Common myeloid progenitor, CD34-positive (primary cell): ENCODE data around the gene TNPO2.

Experiments
- CTCF ChIA-PET: fragments of 350-600 bp; sonication (Branson Sonifier 250); formaldehyde crosslinking; loops from one replicate; lab custom pipeline; 2021; ENCODE audit warnings: antibody characterized with exemption; lab: Charles Lee
- POLR2A ChIA-PET: fragments of 350-600 bp; sonication (Branson Sonifier 250); formaldehyde crosslinking; loops from one replicate; lab custom pipeline; 2021; ENCODE audit warnings: antibody characterized with exemption; lab: Charles Lee
- DNase-seq, 3 donors: peaks; one replicate each; pipeline versions ENCODE4 v3.0.0 to v3.0.0-alpha.2; 2013
- H3K27ac ChIP-seq, 2 experiments: 1 replicate in 1 of 2; 2 replicates in 1 of 2; pipeline ENCODE4 v1.7.0; 2013; ENCODE audit warnings: inconsistent platforms in 2 of 2, low read length in 2 of 2, mild to moderate bottlenecking in 2 of 2, low read depth in 1 of 2, moderate library complexity in 1 of 2; ENCODE audit not compliant: severe bottlenecking in 2 of 2, insufficient read depth in 1 of 2, poor library complexity in 1 of 2
- H3K27me3 ChIP-seq, 5 experiments: replicated peaks in 2 of 5; 1 replicate in 3 of 5; 2 replicates in 2 of 5; pipeline versions ENCODE4 v1.6.1 to v1.7.0; 2013; ENCODE audit warnings: low read length in 4 of 5, mild to moderate bottlenecking in 2 of 5, moderate library complexity in 2 of 5, inconsistent platforms in 1 of 5; ENCODE audit not compliant: insufficient read depth in 5 of 5, control insufficient read depth in 4 of 5
- H3K36me3 ChIP-seq, 4 experiments: 1 replicate in 2 of 4; 2 replicates in 2 of 4; pipeline versions ENCODE4 v1.6.1 to v1.7.0; 2013; ENCODE audit warnings: low read length in 3 of 4, control low read depth in 1 of 4, mild to moderate bottlenecking in 1 of 4; ENCODE audit not compliant: control insufficient read depth in 4 of 4, insufficient read depth in 4 of 4
- H3K4me1 ChIP-seq, 4 experiments: 1 replicate in 3 of 4; 2 replicates in 1 of 4; pipeline versions ENCODE4 v1.6.1 to v1.7.1; 2013; ENCODE audit warnings: low read length in 3 of 4, mild to moderate bottlenecking in 3 of 4, control low read depth in 1 of 4, inconsistent platforms in 1 of 4, moderate library complexity in 1 of 4; ENCODE audit not compliant: control insufficient read depth in 4 of 4, insufficient read depth in 4 of 4; ENCODE audit errors: control extremely low read depth in 1 of 4
- H3K4me3 ChIP-seq, 7 experiments: 1 replicate in 4 of 7; 2 replicates in 3 of 7; pipeline versions ENCODE4 v1.5.1 to v1.7.0; 2013; ENCODE audit warnings: mild to moderate bottlenecking in 7 of 7, low read length in 6 of 7, moderate library complexity in 6 of 7, inconsistent platforms in 2 of 7, low read depth in 2 of 7, control low read depth in 1 of 7; ENCODE audit not compliant: insufficient read depth in 4 of 7, control insufficient read depth in 1 of 7; ENCODE audit errors: extremely low read depth in 1 of 7
- H3K9me3 ChIP-seq, 5 experiments: 1 replicate in 4 of 5; 2 replicates in 1 of 5; pipeline versions ENCODE4 v1.6.1 to v1.7.1; 2013; ENCODE audit warnings: low read length in 4 of 5, mild to moderate bottlenecking in 2 of 5, inconsistent platforms in 1 of 5, low read depth in 1 of 5, moderate library complexity in 1 of 5; ENCODE audit not compliant: control insufficient read depth in 4 of 5, insufficient read depth in 2 of 5; ENCODE audit errors: control extremely low read depth in 1 of 5
- WGBS: methylation state at CpG from one replicate; pipeline ENCODE4 v1.1.5; 2013; ENCODE audit not compliant: insufficient coverage; 5-methylcytosine and 5-hydroxymethylcytosine counted together

Gene TNPO2

GRCh38 chr19:12664406-12665280 lies 59.1 kb downstream of the TNPO2 start:
- Histone ChIP-seq H3K4me1 (peaks cover 4 to 45% (median 39%) of the 10 kb centered on the region in 4 experiments), H3K27ac (no peak overlapping the region), H3K36me3 (peaks cover 10 to 46% (median 26%) of the 10 kb centered on the region in 4 experiments), H3K9me3 (no peaks in the 10 kb centered on the region), H3K27me3 (no peaks in the 10 kb centered on the region), H3K4me3 (peak overlapping the region in 2 of 7 experiments; percentile 87 to 93)
- WGBS = 82% methylated on average over 29 of the region's 29 CpGs
- peak in 1 of 3 donors; percentile 9 for DNase-seq
- ChIA-PET CTCF (interaction anchor here (0.9 to 1.7 kb wide), 6 partner anchors 9 to 47 kb away, joined by 3 to 7 read pairs (median 4); no protein-coding TSS in a partner anchor), POLR2A (interaction anchor here (0.9 to 2.1 kb wide), 2 partner anchors 16 to 24 kb away, joined by 3 to 8 read pairs; no protein-coding TSS in a partner anchor)

- POLR2A ChIA-PET = no interaction called here
- Histone ChIP-seq H3K36me3 (peaks cover 10 to 72% (median 38%) of the 10 kb centered on the region in 4 experiments), H3K4me3 (no peak overlapping the region), H3K27ac (no peak overlapping the region), H3K27me3 (no peaks in the 10 kb centered on the region), H3K4me1 (peaks cover 0 to 18% (median 17%) of the 10 kb centered on the region in 4 experiments), H3K9me3 (no peaks in the 10 kb centered on the region)
- 88% methylated on average over 8 of the region's 12 CpGs for WGBS
- DNase-seq = no peak
- CTCF ChIA-PET = interaction anchor here (3.6 kb wide), 1 partner anchor 11 kb away, joined by 11 read pairs; no protein-coding TSS in a partner anchor
These were observed 62.8 kb downstream of the TNPO2 start for GRCh38 chr19:12660980-12661379.

GRCh38 chr19:12657966-12658365 lies 65.8 kb downstream of the TNPO2 start:
- Histone ChIP-seq H3K36me3 (peaks cover 16 to 70% (median 36%) of the 10 kb centered on the region in 4 experiments), H3K4me1 (no peaks in the 10 kb centered on the region), H3K27ac (no peak overlapping the region), H3K9me3 (no peaks in the 10 kb centered on the region), H3K27me3 (no peaks in the 10 kb centered on the region), H3K4me3 (no peak overlapping the region)
- CTCF ChIA-PET = interaction anchor here (0.6 to 3.6 kb wide), 2 partner anchors 14 to 50 kb away, joined by 4 to 11 read pairs; no protein-coding TSS in a partner anchor
- no peak for DNase-seq
- POLR2A ChIA-PET = no interaction called here
- WGBS = 95% methylated on average over 17 of the region's 22 CpGs

- H3K36me3 ChIP-seq = peaks cover 16 to 69% (median 36%) of the 10 kb centered on the region in 4 experiments
- no peaks in the 10 kb centered on the region for H3K9me3 ChIP-seq
- peak in 1 of 3 donors; percentile 28 for DNase-seq
- no peaks in the 10 kb centered on the region for H3K4me1 ChIP-seq
- CTCF ChIA-PET = interaction anchor here (0.6 kb wide), 1 partner anchor 49 kb away, joined by 4 read pairs; no protein-coding TSS in a partner anchor
- WGBS = 97% methylated on average over 42 of the region's 50 CpGs
- POLR2A ChIA-PET = no interaction called here
- no peak overlapping the region for H3K27ac ChIP-seq
- no peak overlapping the region for H3K4me3 ChIP-seq
- no peaks in the 10 kb centered on the region for H3K27me3 ChIP-seq
These were observed 66.7 kb downstream of the TNPO2 start for GRCh38 chr19:12656899-12657571.

- no peak overlapping the region for H3K27ac ChIP-seq
- no peak overlapping the region for H3K4me3 ChIP-seq
- ChIA-PET CTCF (interaction anchor here (0.6 to 1.5 kb wide), 3 partner anchors 13 to 286 kb away, joined by 3 to 4 read pairs (median 3); no protein-coding TSS in a partner anchor), POLR2A (interaction anchor here (0.6 kb wide), 1 partner anchor 39 kb away, joined by 3 read pairs; no protein-coding TSS in a partner anchor)
- H3K27me3 ChIP-seq = no peaks in the 10 kb centered on the region
- WGBS = 97% methylated on average over 7 of the region's 8 CpGs
- H3K4me1 ChIP-seq = no peaks in the 10 kb centered on the region
- H3K36me3 ChIP-seq = peaks cover 10 to 72% (median 40%) of the 10 kb centered on the region in 4 experiments
- no peak for DNase-seq
- no peaks in the 10 kb centered on the region for H3K9me3 ChIP-seq
These were observed 68.2 kb downstream of the TNPO2 start for GRCh38 chr19:12655546-12655945.

GRCh38 chr19:12652219-12652618 lies 71.5 kb downstream of the TNPO2 start:
- ChIA-PET CTCF (interaction anchor here (1.6 kb wide), 1 partner anchor 12 kb away, joined by 5 read pairs; no protein-coding TSS in a partner anchor), POLR2A (no interaction called here)
- H3K4me1 ChIP-seq = peaks cover 0 to 10% (median 3%) of the 10 kb centered on the region in 4 experiments
- no peak overlapping the region for H3K27ac ChIP-seq
- H3K27me3 ChIP-seq = no peaks in the 10 kb centered on the region
- no peaks in the 10 kb centered on the region for H3K9me3 ChIP-seq
- peaks cover 7 to 59% (median 31%) of the 10 kb centered on the region in 4 experiments for H3K36me3 ChIP-seq
- no peak for DNase-seq
- 100% methylated on average over 1 of the region's 6 CpGs for WGBS
- no peak overlapping the region for H3K4me3 ChIP-seq
